ENCODE data around the gene SH3RF3. TPM values are rescaled to one million over a fixed set of nuclear protein-coding genes. Genes with fewer than 3 reads are reported as not detected.

The SH3RF3 gene
- total RNA-seq, 2 experiments from 2014 or later = 1.9 to 2.3 TPM

DNA sequence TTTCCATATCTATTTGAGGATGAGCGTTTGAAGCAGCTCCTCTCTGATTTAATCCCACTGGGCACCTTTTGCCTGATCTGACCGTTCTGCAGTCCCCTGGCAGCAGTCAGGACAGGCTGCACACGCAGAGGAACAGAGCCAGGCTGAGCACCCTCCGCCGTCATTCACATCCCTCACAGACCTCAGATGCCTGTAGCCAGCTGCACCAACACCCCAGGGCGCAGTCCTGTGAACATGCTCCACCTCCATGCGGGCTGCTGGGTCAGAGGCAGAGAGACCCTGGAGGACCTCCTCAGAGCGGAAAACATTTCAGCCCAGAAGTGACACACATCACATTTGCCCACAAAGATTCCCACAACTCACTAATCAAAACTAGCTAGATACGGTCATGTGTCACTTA, 338.7 kb downstream of the SH3RF3 start:
- DNase-seq (no peak), ATAC-seq (no peak)
- H3K4me1 Mint-ChIP-seq (ENCODE audit: low read depth) = no peaks in the 10 kb centered on the region
- intact Hi-C loops (cut with micrococcal nuclease) = no loop called here
- no peak overlapping the region for H3K27ac Mint-ChIP-seq
- H3K27me3 Mint-ChIP-seq = no peaks in the 10 kb centered on the region
- no peak overlapping the region for H3K4me3 Mint-ChIP-seq
- ChIA-PET CTCF (interaction anchor here (1.2 kb wide), 1 partner anchor 25 kb away, joined by 3 read pairs; no protein-coding TSS in a partner anchor), POLR2A (no interaction called here)
- TF ChIP-seq, protein P1, sequence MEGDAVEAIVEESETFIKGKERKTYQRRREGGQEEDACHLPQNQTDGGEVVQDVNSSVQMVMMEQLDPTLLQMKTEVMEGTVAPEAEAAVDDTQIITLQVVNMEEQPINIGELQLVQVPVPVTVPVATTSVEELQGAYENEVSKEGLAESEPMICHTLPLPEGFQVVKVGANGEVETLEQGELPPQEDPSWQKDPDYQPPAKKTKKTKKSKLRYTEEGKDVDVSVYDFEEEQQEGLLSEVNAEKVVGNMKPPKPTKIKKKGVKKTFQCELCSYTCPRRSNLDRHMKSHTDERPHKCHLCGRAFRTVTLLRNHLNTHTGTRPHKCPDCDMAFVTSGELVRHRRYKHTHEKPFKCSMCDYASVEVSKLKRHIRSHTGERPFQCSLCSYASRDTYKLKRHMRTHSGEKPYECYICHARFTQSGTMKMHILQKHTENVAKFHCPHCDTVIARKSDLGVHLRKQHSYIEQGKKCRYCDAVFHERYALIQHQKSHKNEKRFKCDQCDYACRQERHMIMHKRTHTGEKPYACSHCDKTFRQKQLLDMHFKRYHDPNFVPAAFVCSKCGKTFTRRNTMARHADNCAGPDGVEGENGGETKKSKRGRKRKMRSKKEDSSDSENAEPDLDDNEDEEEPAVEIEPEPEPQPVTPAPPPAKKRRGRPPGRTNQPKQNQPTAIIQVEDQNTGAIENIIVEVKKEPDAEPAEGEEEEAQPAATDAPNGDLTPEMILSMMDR (IDR thresholded peaks at IDR 0.05) = no peak
- H3K9me3 Mint-ChIP-seq = no peaks in the 10 kb centered on the region
- no peaks in the 10 kb centered on the region for H3K36me3 Mint-ChIP-seq (ENCODE audit: low read depth)

DNA sequence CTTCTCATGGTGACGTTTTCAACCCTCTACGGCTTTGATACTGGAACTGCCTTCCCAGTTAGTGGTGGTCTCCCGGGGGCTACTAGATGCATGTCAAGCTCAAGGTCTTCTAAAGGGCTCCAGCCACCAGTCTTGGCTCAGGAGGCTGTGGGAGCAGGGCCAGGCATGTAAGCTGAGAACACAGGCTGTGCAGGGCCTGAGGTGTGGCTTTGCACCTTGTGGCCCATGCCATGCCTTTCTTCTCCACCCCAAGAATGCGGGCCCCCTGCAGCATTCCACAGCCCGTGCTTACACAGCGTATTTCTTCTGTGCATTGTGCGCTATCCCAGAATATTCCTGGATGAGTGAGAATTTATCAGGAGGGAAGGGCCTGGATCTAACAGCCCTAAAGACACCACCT, 339.9 kb downstream of the SH3RF3 start:
- ChIA-PET CTCF (no interaction called here), POLR2A (no interaction called here)
- no peaks in the 10 kb centered on the region for H3K36me3 Mint-ChIP-seq (ENCODE audit: low read depth)
- H3K27me3 Mint-ChIP-seq = no peaks in the 10 kb centered on the region
- H3K9me3 Mint-ChIP-seq = no peaks in the 10 kb centered on the region
- H3K4me1 Mint-ChIP-seq (ENCODE audit: low read depth) = no peaks in the 10 kb centered on the region
- DNase-seq (no peak), ATAC-seq (no peak)
- intact Hi-C loops (cut with micrococcal nuclease) = no loop called here
- no peak overlapping the region for H3K4me3 Mint-ChIP-seq
- H3K27ac Mint-ChIP-seq = no peak overlapping the region
- TF ChIP-seq, protein P1 (IDR thresholded peaks at IDR 0.05) = no peak

DNA sequence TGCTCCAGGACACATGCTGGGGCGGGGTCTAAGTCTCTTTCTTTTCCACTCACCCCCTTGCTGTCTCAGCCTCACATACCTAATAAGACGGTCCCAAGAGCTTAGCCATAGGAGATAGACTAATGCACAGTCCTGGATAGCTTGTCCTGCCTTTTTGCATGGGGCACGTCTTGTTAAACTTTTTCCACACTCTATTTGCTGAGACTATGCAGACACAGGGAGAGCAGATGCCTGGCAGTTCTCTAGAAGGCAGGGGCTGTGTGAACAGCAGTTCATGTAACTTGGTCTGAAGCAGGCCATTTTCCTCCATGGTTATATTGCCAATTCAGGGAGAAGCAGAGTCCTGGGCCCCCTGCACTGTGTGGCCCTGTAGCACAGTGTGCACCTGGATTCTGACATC, 342.7 kb downstream of the SH3RF3 start:
- peaks cover 2% of the 10 kb centered on the region for H3K4me1 Mint-ChIP-seq (ENCODE audit: low read depth)
- no peaks in the 10 kb centered on the region for H3K36me3 Mint-ChIP-seq (ENCODE audit: low read depth)
- TF ChIP-seq, protein P1 (IDR thresholded peaks at IDR 0.05) = no peak
- DNase-seq = no peak
- no peaks in the 10 kb centered on the region for H3K9me3 Mint-ChIP-seq
- no peak for ATAC-seq
- intact Hi-C loops (cut with micrococcal nuclease) = no loop called here
- CTCF ChIA-PET = no interaction called here
- H3K27ac Mint-ChIP-seq = no peak overlapping the region
- H3K4me3 Mint-ChIP-seq = no peak overlapping the region
- POLR2A ChIA-PET = no interaction called here
- no peaks in the 10 kb centered on the region for H3K27me3 Mint-ChIP-seq

DNA sequence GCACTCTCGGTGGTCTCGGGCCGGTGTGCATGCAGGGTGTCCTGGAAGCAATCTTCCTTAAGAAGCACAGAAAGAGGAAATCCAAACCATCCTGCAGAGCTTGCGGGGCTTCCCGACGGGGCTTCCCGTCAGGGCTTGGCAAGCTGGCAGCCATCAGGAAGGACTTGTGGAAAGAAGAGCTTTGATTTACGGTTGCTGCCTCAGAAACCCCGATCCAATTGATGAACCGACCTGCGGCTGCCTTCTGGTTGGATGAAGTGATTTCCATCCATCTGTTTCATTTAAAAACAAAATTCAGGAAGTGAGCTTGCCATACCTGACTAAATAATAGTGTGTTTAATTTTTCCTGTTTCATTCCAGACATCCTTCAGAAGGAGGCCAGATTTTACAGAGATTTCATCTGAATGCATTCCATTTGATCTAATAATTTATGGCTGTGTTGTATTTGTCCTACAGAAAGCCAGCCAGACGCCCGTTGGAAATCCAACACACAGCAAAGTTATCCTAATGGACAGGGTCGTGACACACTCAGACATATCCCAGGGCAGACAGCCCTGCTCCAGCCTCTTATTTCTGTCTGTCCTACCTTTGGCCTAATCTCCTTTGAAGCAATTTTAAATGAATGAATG, 343.4 kb downstream of the SH3RF3 start:
- ChIA-PET POLR2A (no interaction called here), CTCF (no interaction called here)
- DNase-seq (no peak), ATAC-seq (no peak)
- intact Hi-C loops (cut with micrococcal nuclease) = no loop called here
- Mint-ChIP-seq H3K4me3 (no peak overlapping the region), H3K36me3 (ENCODE audit: low read depth) (no peaks in the 10 kb centered on the region), H3K9me3 (no peaks in the 10 kb centered on the region), H3K27me3 (no peaks in the 10 kb centered on the region), H3K4me1 (ENCODE audit: low read depth) (peaks cover 2% of the 10 kb centered on the region), H3K27ac (no peak overlapping the region)
- TF ChIP-seq, protein P1 (IDR thresholded peaks at IDR 0.05) = no peak

DNA sequence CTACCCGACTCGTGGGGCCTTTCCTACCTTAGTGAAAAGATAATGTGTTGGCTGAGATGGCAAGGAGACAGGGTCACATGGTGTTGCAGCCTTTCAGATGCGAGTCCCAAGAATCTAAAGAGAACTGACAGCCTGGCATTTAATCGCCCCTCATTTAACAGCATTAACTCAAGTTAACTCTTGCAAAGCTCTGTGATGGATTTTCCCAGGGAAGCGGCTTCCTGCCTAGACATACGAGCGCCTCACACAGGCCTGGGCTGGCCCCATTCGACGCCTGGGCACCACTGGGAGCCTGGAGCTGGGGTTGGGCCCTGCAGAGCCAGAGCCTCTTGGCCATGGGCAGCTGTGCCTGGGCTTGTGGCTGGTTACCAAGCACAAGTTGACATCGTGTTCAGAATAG, 344.0 kb downstream of the SH3RF3 start:
- Mint-ChIP-seq H3K4me3 (no peak overlapping the region), H3K36me3 (ENCODE audit: low read depth) (no peaks in the 10 kb centered on the region), H3K9me3 (no peaks in the 10 kb centered on the region), H3K4me1 (ENCODE audit: low read depth) (peaks cover 2% of the 10 kb centered on the region), H3K27ac (no peak overlapping the region), H3K27me3 (no peaks in the 10 kb centered on the region)
- DNase-seq = no peak
- TF ChIP-seq, protein P1 (IDR thresholded peaks at IDR 0.05) = no peak
- ChIA-PET POLR2A (no interaction called here), CTCF (no interaction called here)
- no peak for ATAC-seq
- intact Hi-C loops (cut with micrococcal nuclease) = no loop called here

Data from activated CD8-positive, alpha-beta T cell treated with anti-CD3 and anti-CD28 coated beads for 36 hours (primary cell).